Smooth muscle cell (in vitro differentiated cells): Measurements from ENCODE around the gene CTNNA1. TPM values are rescaled to one million over a fixed set of nuclear protein-coding genes. Genes with fewer than 3 reads are reported as not detected.

Source experiments
- DNase-seq: peaks from one replicate; lab custom pipeline; 2025; ENCODE audit not compliant: unreplicated experiment; lab: John Stamatoyannopoulos, UW
- H2AFZ ChIP-seq: fragments of 200-600 bp; sonication (generic); 2 replicates; pipeline ENCODE4 v1.6.0; 2016; ENCODE audit warnings: antibody characterized with exemption, low read depth, mild to moderate bottlenecking
- H3F3A ChIP-seq: fragments of 200-600 bp; sonication (generic); 2 replicates; pipeline ENCODE4 v1.6.0; 2017; ENCODE audit warnings: antibody characterized with exemption, low read depth
- H3K27ac ChIP-seq: fragments of 200-600 bp; sonication (generic); 2 replicates; pipeline ENCODE4 v1.5.1; 2016; ENCODE audit warnings: low read depth, mild to moderate bottlenecking
- H3K27me3 ChIP-seq: fragments of 200-600 bp; sonication (generic); 2 replicates; pipeline ENCODE4 v1.6.1; 2016; ENCODE audit warnings: low read depth, mild to moderate bottlenecking
- H3K36me3 ChIP-seq: fragments of 200-600 bp; sonication (generic); 2 replicates; pipeline ENCODE4 v1.5.1; 2016; ENCODE audit warnings: low read depth
- H3K4me1 ChIP-seq: fragments of 200-600 bp; sonication (generic); 2 replicates; pipeline ENCODE4 v1.5.1; 2016; ENCODE audit warnings: low read depth
- H3K4me2 ChIP-seq: fragments of 200-600 bp; sonication (generic); 2 replicates; pipeline ENCODE4 v1.6.0; 2016; ENCODE audit warnings: mild to moderate bottlenecking
- H3K4me3 ChIP-seq: fragments of 200-600 bp; sonication (generic); 2 replicates; pipeline ENCODE4 v1.5.1; 2016; ENCODE audit warnings: mild to moderate bottlenecking
- H3K79me2 ChIP-seq: fragments of 200-600 bp; sonication (generic); 2 replicates; pipeline ENCODE4 v1.6.0; 2016; ENCODE audit warnings: low read depth, mild to moderate bottlenecking
- H3K9ac ChIP-seq: fragments of 200-600 bp; sonication (generic); 2 replicates; pipeline ENCODE4 v1.6.0; 2016; ENCODE audit warnings: low read depth
- H3K9me3 ChIP-seq: fragments of 200-600 bp; sonication (generic); replicated peaks from 2 replicates; pipeline ENCODE4 v1.5.1; 2016; ENCODE audit warnings: low read depth
- H4K20me1 ChIP-seq: fragments of 200-600 bp; sonication (generic); 2 replicates; pipeline ENCODE4 v1.6.0; 2016; ENCODE audit warnings: low read depth
- WGBS: methylation state at CpG from one replicate; pipeline ENCODE4 v1.1.7; 2016; ENCODE audit warnings: low lambda C conversion rate; 5-methylcytosine and 5-hydroxymethylcytosine counted together
- polyA plus RNA-seq: library from polyadenylated mRNA; unstranded; fragments of >200 nt; fragmentation: Nextera tagmentation; extraction: Ambion mirVana; gene quantifications from 2 replicates; pipeline ENCODE4 v1.2.1, GENCODE V29; 2016
- total RNA-seq: library from RNA; depleted of rRNA; stranded (reverse); fragments of >200 nt; gene quantifications from 2 replicates; pipeline ENCODE4 v1.2.3, GENCODE V29; 2014
- TF ChIP-seq, protein P1 (sequence below): fragments of 200-600 bp; sonication (generic); IDR thresholded peaks from 2 replicates; pipeline ENCODE4 v1.5.1; 2017; ENCODE audit warnings: borderline replicate concordance, mild to moderate bottlenecking, antibody characterized with exemption; ENCODE audit not compliant: insufficient read depth, poor library complexity, severe bottlenecking

Gene CTNNA1
- total and polyA plus RNA-seq, 2 experiments from 2014 or later: 149 to 251 TPM

DNA sequence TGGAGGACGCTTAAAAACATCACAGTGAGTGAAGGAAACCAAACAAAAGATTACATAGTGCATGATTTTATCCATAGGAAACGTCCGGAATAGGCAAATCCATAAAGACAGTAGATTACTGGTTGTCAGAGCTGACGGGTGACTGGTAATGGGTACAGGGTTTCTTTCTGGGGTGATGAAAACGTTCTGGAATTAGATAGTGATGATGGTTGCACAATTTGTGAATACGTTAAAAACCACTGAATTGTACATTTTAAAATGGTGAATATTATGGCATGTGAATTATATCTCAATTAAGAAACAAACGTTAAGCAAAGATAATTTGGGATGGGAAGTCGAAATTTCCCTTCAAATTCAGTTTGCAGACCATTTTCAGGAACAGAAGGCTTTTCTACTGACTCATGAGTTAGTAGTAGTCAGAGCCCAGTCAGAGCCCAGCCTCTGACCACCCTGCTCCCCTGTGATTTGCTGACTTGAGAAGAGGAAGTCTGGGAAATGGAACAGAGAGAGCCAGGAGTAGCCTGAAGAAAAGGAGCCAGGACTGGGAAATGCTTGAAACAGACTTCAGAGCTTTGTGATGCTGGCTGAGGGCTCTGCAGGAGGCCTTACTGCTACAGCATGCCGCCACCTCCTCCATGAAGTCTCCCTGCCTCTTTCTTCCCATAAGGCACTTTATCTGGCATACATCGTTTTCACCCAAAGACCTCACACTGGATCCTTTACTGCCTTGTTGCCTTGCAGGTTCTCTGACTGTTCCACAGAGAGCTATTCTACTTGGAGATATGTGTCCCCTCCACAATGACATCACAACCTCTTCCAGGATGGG is 46.4 kb upstream of the CTNNA1 start:
- Histone ChIP-seq H3K36me3 (no peaks in the 10 kb centered on the region), H3K9me3 (no peaks in the 10 kb centered on the region), H3F3A (peaks cover 15% of the 10 kb centered on the region), H3K4me3 (peak overlapping the region; percentile 0), H3K79me2 (no peaks in the 10 kb centered on the region), H3K9ac (peak overlapping the region; percentile 33), H4K20me1 (no peaks in the 10 kb centered on the region), H3K4me2 (peak overlapping the region; percentile 75), H2AFZ (peak overlapping the region; percentile 89), H3K27ac (peak overlapping the region; percentile 91), H3K27me3 (no peaks in the 10 kb centered on the region), H3K4me1 (peaks cover 19% of the 10 kb centered on the region)
- WGBS: 23% methylated on average over 10 of the region's 10 CpGs
- TF ChIP-seq, protein P1, sequence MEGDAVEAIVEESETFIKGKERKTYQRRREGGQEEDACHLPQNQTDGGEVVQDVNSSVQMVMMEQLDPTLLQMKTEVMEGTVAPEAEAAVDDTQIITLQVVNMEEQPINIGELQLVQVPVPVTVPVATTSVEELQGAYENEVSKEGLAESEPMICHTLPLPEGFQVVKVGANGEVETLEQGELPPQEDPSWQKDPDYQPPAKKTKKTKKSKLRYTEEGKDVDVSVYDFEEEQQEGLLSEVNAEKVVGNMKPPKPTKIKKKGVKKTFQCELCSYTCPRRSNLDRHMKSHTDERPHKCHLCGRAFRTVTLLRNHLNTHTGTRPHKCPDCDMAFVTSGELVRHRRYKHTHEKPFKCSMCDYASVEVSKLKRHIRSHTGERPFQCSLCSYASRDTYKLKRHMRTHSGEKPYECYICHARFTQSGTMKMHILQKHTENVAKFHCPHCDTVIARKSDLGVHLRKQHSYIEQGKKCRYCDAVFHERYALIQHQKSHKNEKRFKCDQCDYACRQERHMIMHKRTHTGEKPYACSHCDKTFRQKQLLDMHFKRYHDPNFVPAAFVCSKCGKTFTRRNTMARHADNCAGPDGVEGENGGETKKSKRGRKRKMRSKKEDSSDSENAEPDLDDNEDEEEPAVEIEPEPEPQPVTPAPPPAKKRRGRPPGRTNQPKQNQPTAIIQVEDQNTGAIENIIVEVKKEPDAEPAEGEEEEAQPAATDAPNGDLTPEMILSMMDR: no peak
- DNase-seq: no peak

DNA sequence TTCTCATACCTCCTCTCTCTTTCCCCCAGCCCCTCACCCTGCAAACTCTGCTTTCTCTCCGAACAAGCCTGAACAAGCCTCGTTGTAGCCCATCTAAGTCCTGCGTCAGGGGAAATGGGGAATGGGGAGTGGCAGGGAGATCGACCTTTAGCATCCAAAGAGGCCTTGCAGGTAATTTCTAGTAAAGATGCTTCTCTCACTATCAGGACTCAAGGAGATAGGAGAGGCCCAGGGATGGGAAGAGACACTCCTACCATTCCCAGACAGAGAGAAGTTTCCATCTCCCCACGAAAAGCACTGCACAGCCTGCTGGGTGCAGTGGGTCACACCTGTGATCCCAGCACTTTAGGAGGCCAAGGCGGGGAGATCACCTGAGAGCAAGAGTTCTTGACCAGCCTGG is 44.4 kb upstream of the CTNNA1 start:
- Histone ChIP-seq H3K36me3 (no peaks in the 10 kb centered on the region), H3K4me2 (no peak overlapping the region), H3K9me3 (no peaks in the 10 kb centered on the region), H3F3A (peaks cover 15% of the 10 kb centered on the region), H3K79me2 (no peaks in the 10 kb centered on the region), H3K4me3 (no peak overlapping the region), H2AFZ (peak overlapping the region; percentile 43), H3K27ac (no peak overlapping the region), H4K20me1 (no peaks in the 10 kb centered on the region), H3K9ac (no peak overlapping the region), H3K27me3 (no peaks in the 10 kb centered on the region), H3K4me1 (peaks cover 15% of the 10 kb centered on the region)
- TF ChIP-seq, protein P1: no peak
- no peak for DNase-seq
- 68% methylated on average over 6 of the region's 6 CpGs for WGBS

DNA sequence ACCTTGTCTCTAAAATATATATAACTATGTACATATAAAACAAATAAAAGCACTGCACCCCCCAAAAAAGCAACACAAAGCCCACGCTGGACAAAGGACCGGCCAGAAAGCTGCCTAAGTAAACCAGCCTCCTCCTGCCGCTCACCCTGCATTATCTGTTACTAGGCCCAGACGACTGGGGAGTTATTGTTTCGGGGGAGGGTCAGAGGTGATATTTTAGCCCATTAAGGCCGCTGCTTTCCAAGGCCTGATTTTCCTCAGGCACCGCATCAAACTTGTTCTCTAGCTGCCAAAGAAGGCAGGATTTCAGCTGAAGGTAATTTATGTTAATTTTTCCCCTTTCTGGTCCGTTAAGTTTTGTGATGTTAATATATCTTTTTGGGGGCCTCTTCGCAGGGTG is 44.0 kb upstream of the CTNNA1 start:
- no peak for DNase-seq
- H3K36me3 ChIP-seq: no peaks in the 10 kb centered on the region
- H3K27me3 ChIP-seq: no peaks in the 10 kb centered on the region
- WGBS: 67% methylated on average over 9 of the region's 9 CpGs
- H3K9me3 ChIP-seq: no peaks in the 10 kb centered on the region
- peaks cover 15% of the 10 kb centered on the region for H3F3A ChIP-seq
- no peaks in the 10 kb centered on the region for H3K79me2 ChIP-seq
- peaks cover 15% of the 10 kb centered on the region for H3K4me1 ChIP-seq
- H3K27ac ChIP-seq: no peak overlapping the region
- no peak overlapping the region for H3K4me2 ChIP-seq
- TF ChIP-seq, protein P1: no peak
- H3K4me3 ChIP-seq: no peak overlapping the region
- no peaks in the 10 kb centered on the region for H4K20me1 ChIP-seq
- H2AFZ ChIP-seq: no peak overlapping the region
- H3K9ac ChIP-seq: no peak overlapping the region

DNA sequence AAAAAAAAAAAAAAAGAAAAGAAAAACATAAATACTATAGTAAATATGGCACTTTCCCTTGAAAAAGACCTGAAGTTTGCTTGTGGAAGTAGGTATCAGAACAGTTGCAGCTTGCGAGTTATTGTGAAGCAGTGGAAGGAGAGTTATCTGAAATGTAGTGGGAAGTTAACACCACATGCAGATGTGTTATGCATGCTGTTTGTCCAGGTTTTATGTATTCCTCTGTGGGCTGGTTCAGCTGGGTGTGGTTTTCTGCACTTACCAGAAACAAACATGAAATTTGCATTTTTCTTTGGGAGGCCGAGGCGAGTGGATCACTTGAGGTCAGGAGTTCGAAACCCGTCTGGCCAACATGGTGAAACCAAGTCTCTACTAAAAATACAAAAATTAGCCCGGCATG is 42.1 kb upstream of the CTNNA1 start:
- Histone ChIP-seq H2AFZ (no peak overlapping the region), H3K27ac (no peak overlapping the region), H3K4me1 (peaks cover 15% of the 10 kb centered on the region), H3F3A (peaks cover 10% of the 10 kb centered on the region), H3K9ac (no peak overlapping the region), H3K9me3 (no peaks in the 10 kb centered on the region), H3K79me2 (no peaks in the 10 kb centered on the region), H4K20me1 (no peaks in the 10 kb centered on the region), H3K27me3 (no peaks in the 10 kb centered on the region), H3K36me3 (no peaks in the 10 kb centered on the region), H3K4me3 (no peak overlapping the region), H3K4me2 (no peak overlapping the region)
- TF ChIP-seq, protein P1: no peak
- 94% methylated on average over 6 of the region's 6 CpGs for WGBS
- no peak for DNase-seq
